Mesenchymal stem cell (in vitro differentiated cells and primary cell): ENCODE results near the gene ARID4B.
A peak's percentile ranks its signal among the peaks of the same experiment; 100 is the strongest.

ENCODE experiments used
- DNase-seq: peaks from one replicate; pipeline ENCODE4 v3.0.0-alpha.2; 2013
- H2AFZ ChIP-seq: one replicate; pipeline ENCODE4 v1.6.1; 2013; ENCODE audit warnings: low read depth, mild to moderate bottlenecking, control low read depth, inconsistent platforms, low read length, moderate library complexity
- H2AK5ac ChIP-seq: 2 replicates; pipeline ENCODE4 v1.6.1; 2013; ENCODE audit warnings: low read length, moderate library complexity, mild to moderate bottlenecking, inconsistent platforms; ENCODE audit not compliant: severe bottlenecking
- H2BK120ac ChIP-seq: one replicate; pipeline ENCODE4 v1.6.1; 2013; ENCODE audit warnings: low read depth, mild to moderate bottlenecking, inconsistent platforms, low read length, moderate library complexity
- H2BK12ac ChIP-seq, 2 experiments: one replicate each; pipeline ENCODE4 v1.6.1; 2013; ENCODE audit warnings: inconsistent platforms in 2 of 2, low read length in 2 of 2, mild to moderate bottlenecking in 2 of 2, moderate library complexity in 2 of 2, control low read depth in 1 of 2
- H2BK15ac ChIP-seq: one replicate; pipeline ENCODE4 v1.6.1; 2013; ENCODE audit warnings: mild to moderate bottlenecking, low read depth, inconsistent platforms; ENCODE audit not compliant: poor library complexity, severe bottlenecking
- H2BK5ac ChIP-seq: 2 replicates; pipeline ENCODE4 v1.6.1; 2013; ENCODE audit warnings: low read depth, mild to moderate bottlenecking, low read length, control low read depth, inconsistent platforms; ENCODE audit not compliant: poor library complexity, severe bottlenecking
- H3K14ac ChIP-seq, 2 experiments: one replicate each; pipeline ENCODE4 v1.6.1; 2013; ENCODE audit warnings: inconsistent platforms in 2 of 2, low read length in 2 of 2, control low read depth in 1 of 2, mild to moderate bottlenecking in 1 of 2, moderate library complexity in 1 of 2
- H3K18ac ChIP-seq, 2 experiments: one replicate each; pipeline ENCODE4 v1.6.1; 2013; ENCODE audit warnings: inconsistent platforms in 2 of 2, low read length in 2 of 2, control low read depth in 1 of 2, low read depth in 1 of 2, mild to moderate bottlenecking in 1 of 2
- H3K23ac ChIP-seq, 2 experiments: one replicate each; pipeline ENCODE4 v1.6.1; 2013; ENCODE audit warnings: inconsistent platforms in 2 of 2, low read length in 2 of 2, mild to moderate bottlenecking in 2 of 2, moderate library complexity in 2 of 2, control low read depth in 1 of 2
- H3K27ac ChIP-seq: 2 replicates; pipeline ENCODE4 v1.5.1; 2013; ENCODE audit warnings: mild to moderate bottlenecking, moderate library complexity, low read length, control low read depth, inconsistent platforms; ENCODE audit not compliant: poor library complexity, severe bottlenecking
- H3K27me3 ChIP-seq, 2 experiments: 2 replicates each; pipeline versions ENCODE4 v1.6.1 to v1.7.0; 2013; ENCODE audit warnings: low read length in 2 of 2, mild to moderate bottlenecking in 2 of 2, moderate library complexity in 2 of 2, control low read depth in 1 of 2, inconsistent platforms in 1 of 2; ENCODE audit not compliant: control insufficient read depth in 1 of 2, insufficient read depth in 1 of 2
- H3K36me3 ChIP-seq, 2 experiments: 2 replicates each; pipeline versions ENCODE4 v1.6.1 to v1.7.0; 2013; ENCODE audit warnings: low read length in 2 of 2, control low read depth in 1 of 2, inconsistent platforms in 1 of 2, low read depth in 1 of 2, mild to moderate bottlenecking in 1 of 2; ENCODE audit not compliant: insufficient read depth in 2 of 2, control insufficient read depth in 1 of 2
- H3K4ac ChIP-seq, 2 experiments: one replicate each; pipeline ENCODE4 v1.6.1; 2013; ENCODE audit warnings: inconsistent platforms in 2 of 2, low read length in 2 of 2, mild to moderate bottlenecking in 2 of 2, moderate library complexity in 2 of 2, control low read depth in 1 of 2, low read depth in 1 of 2
- H3K4me1 ChIP-seq: 2 replicates; pipeline ENCODE4 v1.6.1; 2013; ENCODE audit warnings: low read depth, low read length, control low read depth; ENCODE audit not compliant: control insufficient read depth, insufficient read depth
- H3K4me2 ChIP-seq: 2 replicates; pipeline ENCODE4 v1.6.1; 2013; ENCODE audit warnings: low read length, mild to moderate bottlenecking, inconsistent platforms; ENCODE audit not compliant: poor library complexity, severe bottlenecking
- H3K4me3 ChIP-seq, 2 experiments: 2 replicates each; pipeline versions ENCODE4 v1.5.1 to v1.7.0; 2013; ENCODE audit warnings: low read length in 2 of 2, mild to moderate bottlenecking in 2 of 2, control low read depth in 1 of 2, low read depth in 1 of 2; ENCODE audit not compliant: insufficient read depth in 1 of 2
- H3K79me1 ChIP-seq: replicated peaks from 2 replicates; pipeline ENCODE4 v1.6.1; 2013; ENCODE audit warnings: mild to moderate bottlenecking, control low read depth, low read length, inconsistent platforms; ENCODE audit not compliant: poor library complexity, severe bottlenecking
- H3K9ac ChIP-seq: 2 replicates; pipeline ENCODE4 v1.7.0; 2013; ENCODE audit warnings: mild to moderate bottlenecking, low read length, moderate library complexity
- H3K9me3 ChIP-seq: 2 replicates; pipeline ENCODE4 v1.7.0; 2013; ENCODE audit warnings: mild to moderate bottlenecking, low read length; ENCODE audit not compliant: control insufficient read depth
- H4K8ac ChIP-seq: one replicate; pipeline ENCODE4 v1.6.1; 2013; ENCODE audit warnings: inconsistent platforms, mild to moderate bottlenecking, low read length, moderate library complexity
- H4K91ac ChIP-seq: one replicate; pipeline ENCODE4 v1.6.1; 2013; ENCODE audit warnings: mild to moderate bottlenecking, low read length, inconsistent platforms
- WGBS: methylation state at CpG from one replicate; pipeline ENCODE4 v1.1.7; 2013; ENCODE audit warnings: mixed read lengths; 5-methylcytosine and 5-hydroxymethylcytosine counted together

The ARID4B gene

DNA sequence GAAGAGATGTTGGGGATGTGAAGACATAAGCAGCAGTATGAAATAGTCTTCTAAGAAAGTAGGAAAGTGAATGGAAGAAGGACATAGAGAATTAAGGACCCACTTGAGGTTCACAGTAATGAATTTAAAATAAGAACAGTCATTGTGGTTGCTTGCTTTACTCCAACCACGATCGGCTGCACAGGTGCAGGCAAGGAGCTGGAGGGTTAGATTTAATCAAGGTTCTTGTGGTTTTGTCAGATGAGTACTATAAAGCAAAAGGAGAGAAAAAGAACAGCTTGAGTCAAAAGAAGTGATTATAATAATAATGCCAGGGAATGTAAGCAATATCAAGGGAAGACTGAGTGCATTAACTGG is 120.8 kb downstream of the ARID4B start:
- H3K4me3 ChIP-seq = no peak overlapping the region
- WGBS = 98% methylated on average over 2 of the region's 2 CpGs
- no peak overlapping the region for H2BK12ac ChIP-seq
- H3K23ac ChIP-seq = no peak overlapping the region
- no peak overlapping the region for H2BK120ac ChIP-seq
- H3K18ac ChIP-seq = no peak overlapping the region
- H3K79me1 ChIP-seq = peaks cover 10% of the 10 kb centered on the region
- no peak overlapping the region for H4K91ac ChIP-seq
- no peak overlapping the region for H2BK5ac ChIP-seq
- no peaks in the 10 kb centered on the region for H3K4me1 ChIP-seq
- no peaks in the 10 kb centered on the region for H3K27me3 ChIP-seq
- H3K27ac ChIP-seq = no peak overlapping the region
- no peaks in the 10 kb centered on the region for H3K9me3 ChIP-seq
- H4K8ac ChIP-seq = no peak overlapping the region
- H3K36me3 ChIP-seq = peaks cover 21 to 70% of the 10 kb centered on the region in 2 experiments
- no peak overlapping the region for H2AK5ac ChIP-seq
- no peak for DNase-seq
- H3K4me2 ChIP-seq = no peak overlapping the region
- H3K9ac ChIP-seq = no peak overlapping the region
- H2BK15ac ChIP-seq = no peak overlapping the region
- no peak overlapping the region for H2AFZ ChIP-seq
- H3K4ac ChIP-seq = no peak overlapping the region
- H3K14ac ChIP-seq = no peak overlapping the region

DNA sequence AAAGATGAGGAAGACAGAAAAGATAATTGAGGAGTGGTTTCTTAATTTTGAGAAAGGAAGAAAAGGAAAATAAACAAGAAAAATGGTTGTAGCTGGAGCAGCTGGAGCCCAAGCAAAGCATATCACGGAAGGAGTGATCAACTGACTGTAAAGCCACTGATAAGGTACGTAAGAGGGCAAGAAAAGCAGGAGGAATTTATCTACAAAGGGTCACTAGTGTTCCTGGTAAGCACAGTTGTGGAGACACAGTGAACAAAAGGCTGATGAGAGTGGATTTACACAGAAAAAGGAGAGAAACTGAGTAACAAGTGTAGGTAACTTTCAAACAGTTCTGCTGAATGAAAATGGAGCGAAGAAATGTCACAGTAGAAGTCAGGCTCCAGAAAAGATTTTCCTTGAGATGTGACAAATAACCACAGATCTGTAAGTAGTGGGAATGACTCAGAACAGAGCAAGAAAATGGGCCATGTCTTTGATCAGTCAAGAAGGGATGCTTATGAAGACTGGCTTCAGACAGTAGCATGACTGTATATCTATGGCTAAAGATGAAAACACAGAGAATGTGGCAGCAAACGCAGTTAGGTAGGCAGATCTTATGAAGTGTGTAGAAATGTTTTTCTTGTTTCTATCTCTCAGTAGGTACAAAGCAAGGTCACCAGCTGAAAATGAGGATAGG is 121.3 kb downstream of the ARID4B start:
- Histone ChIP-seq H2BK120ac (no peak overlapping the region), H3K36me3 (peaks cover 18 to 65% of the 10 kb centered on the region in 2 experiments), H3K9ac (no peak overlapping the region), H2BK12ac (no peak overlapping the region), H3K4me2 (no peak overlapping the region), H3K4ac (no peak overlapping the region), H2BK15ac (no peak overlapping the region), H2AFZ (no peak overlapping the region), H4K91ac (no peak overlapping the region), H3K9me3 (no peaks in the 10 kb centered on the region), H4K8ac (no peak overlapping the region), H3K79me1 (peaks cover 9% of the 10 kb centered on the region), H2BK5ac (no peak overlapping the region), H3K23ac (no peak overlapping the region), H2AK5ac (no peak overlapping the region), H3K27ac (no peak overlapping the region), H3K4me3 (no peak overlapping the region), H3K27me3 (no peaks in the 10 kb centered on the region), H3K4me1 (no peaks in the 10 kb centered on the region), H3K14ac (no peak overlapping the region), H3K18ac (no peak overlapping the region)
- peak; percentile 26 for DNase-seq
- 97% methylated on average over 4 of the region's 4 CpGs for WGBS

DNA sequence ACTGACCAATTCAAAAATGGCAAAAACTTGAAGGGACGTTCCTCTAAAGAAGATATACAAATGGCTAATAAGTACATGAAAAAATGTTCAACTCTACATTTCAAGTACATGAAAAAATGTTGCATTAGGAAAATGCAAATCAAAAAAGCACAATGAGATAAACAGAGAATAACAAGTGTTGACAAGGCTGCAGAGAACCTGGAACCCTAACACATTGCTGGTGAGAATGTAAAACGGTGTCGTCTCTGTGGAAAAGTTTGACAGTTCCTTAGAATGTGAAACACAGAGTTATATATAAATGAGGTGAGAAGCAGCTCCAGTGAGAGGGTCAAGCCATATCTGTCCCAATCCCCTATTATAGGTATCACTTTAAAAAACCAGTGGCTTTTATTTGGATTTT is 122.3 kb downstream of the ARID4B start:
- DNase-seq = no peak
- Histone ChIP-seq H3K9ac (no peak overlapping the region), H3K27me3 (no peaks in the 10 kb centered on the region), H2AFZ (no peak overlapping the region), H3K4me3 (no peak overlapping the region), H3K9me3 (no peaks in the 10 kb centered on the region), H3K14ac (no peak overlapping the region), H3K18ac (no peak overlapping the region), H2BK120ac (no peak overlapping the region), H4K8ac (no peak overlapping the region), H3K4me2 (no peak overlapping the region), H2BK15ac (no peak overlapping the region), H3K36me3 (peaks cover 18 to 59% of the 10 kb centered on the region in 2 experiments), H3K23ac (no peak overlapping the region), H2AK5ac (no peak overlapping the region), H3K79me1 (peaks cover 13% of the 10 kb centered on the region), H3K27ac (no peak overlapping the region), H3K4ac (no peak overlapping the region), H2BK12ac (no peak overlapping the region), H4K91ac (no peak overlapping the region), H2BK5ac (no peak overlapping the region), H3K4me1 (no peaks in the 10 kb centered on the region)
- 100% methylated on average over 2 of the region's 3 CpGs for WGBS

DNA sequence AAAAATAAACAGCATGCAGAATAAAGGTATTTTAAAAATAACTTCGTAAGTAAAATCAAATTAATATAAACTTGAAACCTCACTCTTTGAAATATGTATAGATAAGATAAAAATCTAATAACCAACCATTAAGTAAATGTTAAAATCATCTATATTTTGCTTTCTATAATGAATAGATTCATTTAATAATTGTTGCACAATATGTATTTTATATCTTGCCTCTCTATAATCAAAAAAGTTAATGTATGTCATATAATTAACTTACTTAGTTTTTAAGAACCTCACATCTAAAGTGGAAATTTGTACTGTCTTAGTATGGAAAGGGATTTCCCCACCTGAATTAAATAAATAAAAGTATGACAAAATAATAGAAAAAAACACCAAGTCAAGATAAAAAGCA is 124.6 kb downstream of the ARID4B start:
- Histone ChIP-seq H2BK12ac (no peak overlapping the region), H2BK15ac (no peak overlapping the region), H3K27ac (no peak overlapping the region), H3K4me2 (no peak overlapping the region), H4K91ac (no peak overlapping the region), H3K27me3 (no peaks in the 10 kb centered on the region), H3K18ac (no peak overlapping the region), H4K8ac (no peak overlapping the region), H3K23ac (no peak overlapping the region), H3K14ac (no peak overlapping the region), H3K9me3 (no peaks in the 10 kb centered on the region), H3K4me1 (no peaks in the 10 kb centered on the region), H2AFZ (no peak overlapping the region), H2AK5ac (no peak overlapping the region), H3K9ac (no peak overlapping the region), H2BK120ac (no peak overlapping the region), H3K79me1 (peaks cover 10% of the 10 kb centered on the region), H3K4ac (no peak overlapping the region), H2BK5ac (no peak overlapping the region), H3K36me3 (peaks cover 12 to 43% of the 10 kb centered on the region in 2 experiments), H3K4me3 (no peak overlapping the region)
- no peak for DNase-seq
- WGBS = no CpG with 5 or more reads among the region's 1 CpG
